Stimulated activated naive CD8-positive, alpha-beta T cell treated with anti-CD3 and anti-CD28 coated beads, Interleukin-15, amount 100 ng/mL, for 72 hours (primary cell): ENCODE results near the gene FAM193A.
"Not testable (repeated sequence)": the region's sequence is repeated elsewhere in the genome, so short reads cannot be mapped to it uniquely, and the experiment has no call there.

Experiments used
- ATAC-seq: fragments of 150-1000 bp; cut with Tn5 transposase; 2 replicates; pipeline ENCODE4 v1.10.0; 2021; ENCODE audit warnings: mild to moderate bottlenecking, moderate library complexity
- DNase-seq, 2 donors: peaks; one replicate each; pipeline ENCODE4 v3.0.0; 2021 to 2022
- H3K27ac Mint-ChIP-seq, 2 donors: one replicate each; pipeline ENCODE4 v1.8.0; 2022; ENCODE audit warnings: mild to moderate bottlenecking in 2 of 2, mixed read lengths in 2 of 2, moderate library complexity in 2 of 2
- H3K27me3 Mint-ChIP-seq: one replicate; pipeline ENCODE4 v1.8.0; 2022; ENCODE audit warnings: mixed read lengths
- H3K4me1 Mint-ChIP-seq: one replicate; pipeline ENCODE4 v1.8.0; 2022; ENCODE audit warnings: mild to moderate bottlenecking, mixed read lengths
- H3K4me3 Mint-ChIP-seq, 2 donors: one replicate each; pipeline ENCODE4 v1.8.0; 2022; ENCODE audit warnings: mild to moderate bottlenecking in 2 of 2, mixed read lengths in 2 of 2, moderate library complexity in 1 of 2
- H3K9me3 Mint-ChIP-seq, 2 donors: one replicate each; pipeline ENCODE4 v1.8.0; 2022; ENCODE audit warnings: mixed read lengths in 2 of 2

FAM193A gene

GRCh38 chr4:2666722-2667247 lies 130.3 kb downstream of the FAM193A start:
- DNase-seq: no peak
- H3K27me3 Mint-ChIP-seq: no peaks in the 10 kb centered on the region
- no peak for ATAC-seq
- H3K27ac Mint-ChIP-seq: peak overlapping the region in 1 of 2 donors; percentile 55
- H3K4me3 Mint-ChIP-seq: peak overlapping the region; percentile 17 to 57
- no peaks in the 10 kb centered on the region for H3K9me3 Mint-ChIP-seq
- H3K4me1 Mint-ChIP-seq: peaks cover 25% of the 10 kb centered on the region

GRCh38 chr4:2667428-2667827 lies 131.0 kb downstream of the FAM193A start:
- Mint-ChIP-seq H3K4me1 (peaks cover 25% of the 10 kb centered on the region), H3K27me3 (no peaks in the 10 kb centered on the region), H3K9me3 (no peaks in the 10 kb centered on the region), H3K27ac (peak overlapping the region in 1 of 2 donors; percentile 87), H3K4me3 (peak overlapping the region; percentile 32 to 57)
- DNase-seq (no peak), ATAC-seq (no peak)

- H3K27me3 Mint-ChIP-seq: no peaks in the 10 kb centered on the region
- peaks cover 19% of the 10 kb centered on the region for H3K4me1 Mint-ChIP-seq
- H3K9me3 Mint-ChIP-seq: no peaks in the 10 kb centered on the region
- H3K4me3 Mint-ChIP-seq: no peak overlapping the region
- no peak for ATAC-seq
- peak overlapping the region in 1 of 2 donors; percentile 75 for H3K27ac Mint-ChIP-seq
- DNase-seq: no peak
Measured at GRCh38 chr4:2671267-2671895, 134.9 kb downstream of the FAM193A start.

GRCh38 chr4:2672082-2672481 lies 135.6 kb downstream of the FAM193A start:
- no peak for ATAC-seq
- H3K4me1 Mint-ChIP-seq: peaks cover 12% of the 10 kb centered on the region
- no peak overlapping the region for H3K27ac Mint-ChIP-seq
- H3K9me3 Mint-ChIP-seq: no peaks in the 10 kb centered on the region
- H3K4me3 Mint-ChIP-seq: no peak overlapping the region
- DNase-seq: no peak
- no peaks in the 10 kb centered on the region for H3K27me3 Mint-ChIP-seq

- Mint-ChIP-seq H3K4me1 (peaks cover 6% of the 10 kb centered on the region), H3K4me3 (no peak overlapping the region), H3K9me3 (no peaks in the 10 kb centered on the region), H3K27me3 (no peaks in the 10 kb centered on the region), H3K27ac (no peak overlapping the region)
- DNase-seq: no peak
- no peak for ATAC-seq
Measured at GRCh38 chr4:2672700-2673099, 136.3 kb downstream of the FAM193A start.

- no peak overlapping the region for H3K4me3 Mint-ChIP-seq
- ATAC-seq (no peak), DNase-seq (no peak)
- H3K27ac Mint-ChIP-seq: no peak overlapping the region
- no peaks in the 10 kb centered on the region for H3K9me3 Mint-ChIP-seq
- no peaks in the 10 kb centered on the region for H3K27me3 Mint-ChIP-seq
- peaks cover 6% of the 10 kb centered on the region for H3K4me1 Mint-ChIP-seq
Measured at GRCh38 chr4:2673157-2673556, 136.7 kb downstream of the FAM193A start.

GRCh38 chr4:2679762-2680161 lies 143.3 kb downstream of the FAM193A start:
- H3K9me3 Mint-ChIP-seq: not testable (repeated sequence)

GRCh38 chr4:2684486-2684885 lies 148.0 kb downstream of the FAM193A start:
- ATAC-seq (no peak), DNase-seq (no peak)
- Mint-ChIP-seq H3K27ac (no peak overlapping the region), H3K4me3 (no peak overlapping the region), H3K9me3 (no peaks in the 10 kb centered on the region), H3K4me1 (peaks cover under 1% of the 10 kb centered on the region), H3K27me3 (no peaks in the 10 kb centered on the region)

More at GRCh38 chr4:2679762-2680161, 143.3 kb downstream of the FAM193A start:
- not testable (repeated sequence) for DNase-seq, H3K4me1 Mint-ChIP-seq, H3K4me3 Mint-ChIP-seq, H3K27ac Mint-ChIP-seq, ATAC-seq, H3K27me3 Mint-ChIP-seq

- H3K4me1 Mint-ChIP-seq: peaks cover 11% of the 10 kb centered on the region
- H3K9me3 Mint-ChIP-seq: no peaks in the 10 kb centered on the region
- H3K27me3 Mint-ChIP-seq: no peaks in the 10 kb centered on the region
- ATAC-seq: no peak
- peak overlapping the region in 1 of 2 donors; percentile 36 for H3K27ac Mint-ChIP-seq
- DNase-seq: no peak
- no peak overlapping the region for H3K4me3 Mint-ChIP-seq
Measured at GRCh38 chr4:2685541-2685940, 149.1 kb downstream of the FAM193A start.

- H3K4me3 Mint-ChIP-seq: no peak overlapping the region
- ATAC-seq (no peak), DNase-seq (no peak)
- H3K27ac Mint-ChIP-seq: peak overlapping the region in 1 of 2 donors; percentile 48
- peaks cover 22% of the 10 kb centered on the region for H3K4me1 Mint-ChIP-seq
- no peaks in the 10 kb centered on the region for H3K9me3 Mint-ChIP-seq
- no peaks in the 10 kb centered on the region for H3K27me3 Mint-ChIP-seq
Measured at GRCh38 chr4:2686379-2687265, 150.2 kb downstream of the FAM193A start.

GRCh38 chr4:2688281-2688680 lies 151.8 kb downstream of the FAM193A start:
- no peaks in the 10 kb centered on the region for H3K27me3 Mint-ChIP-seq
- DNase-seq: no peak
- H3K9me3 Mint-ChIP-seq: no peaks in the 10 kb centered on the region
- H3K4me1 Mint-ChIP-seq: peaks cover 32% of the 10 kb centered on the region
- ATAC-seq: no peak
- peak overlapping the region in 1 of 2 donors; percentile 6 for H3K27ac Mint-ChIP-seq
- no peak overlapping the region for H3K4me3 Mint-ChIP-seq

GRCh38 chr4:2688697-2689096 lies 152.2 kb downstream of the FAM193A start:
- ATAC-seq: no peak
- no peak overlapping the region for H3K4me3 Mint-ChIP-seq
- no peaks in the 10 kb centered on the region for H3K9me3 Mint-ChIP-seq
- H3K27ac Mint-ChIP-seq: no peak overlapping the region
- no peak for DNase-seq
- peaks cover 32% of the 10 kb centered on the region for H3K4me1 Mint-ChIP-seq
- no peaks in the 10 kb centered on the region for H3K27me3 Mint-ChIP-seq

GRCh38 chr4:2689114-2689513 lies 152.7 kb downstream of the FAM193A start:
- H3K27ac Mint-ChIP-seq: no peak overlapping the region
- H3K4me3 Mint-ChIP-seq: no peak overlapping the region
- ATAC-seq: no peak
- no peaks in the 10 kb centered on the region for H3K9me3 Mint-ChIP-seq
- no peak for DNase-seq
- no peaks in the 10 kb centered on the region for H3K27me3 Mint-ChIP-seq
- H3K4me1 Mint-ChIP-seq: peaks cover 32% of the 10 kb centered on the region

GRCh38 chr4:2689825-2690700 lies 153.6 kb downstream of the FAM193A start:
- ATAC-seq (peak; percentile 80), DNase-seq (peak; percentile 13 to 45)
- H3K4me3 Mint-ChIP-seq: no peak overlapping the region
- no peaks in the 10 kb centered on the region for H3K27me3 Mint-ChIP-seq
- no peaks in the 10 kb centered on the region for H3K9me3 Mint-ChIP-seq
- H3K27ac Mint-ChIP-seq: peak overlapping the region; percentile 29 to 74
- peaks cover 32% of the 10 kb centered on the region for H3K4me1 Mint-ChIP-seq

GRCh38 chr4:2691313-2691712 lies 154.9 kb downstream of the FAM193A start:
- H3K9me3 Mint-ChIP-seq: no peaks in the 10 kb centered on the region
- no peaks in the 10 kb centered on the region for H3K27me3 Mint-ChIP-seq
- no peak for DNase-seq
- no peak for ATAC-seq
- peaks cover 32% of the 10 kb centered on the region for H3K4me1 Mint-ChIP-seq
- H3K27ac Mint-ChIP-seq: peak overlapping the region; percentile 55 to 88
- peak overlapping the region in 1 of 2 donors; percentile 10 for H3K4me3 Mint-ChIP-seq
